ENCODE measurements around the gene NCF4. TPM values are rescaled to one million over a fixed set of nuclear protein-coding genes. Genes with fewer than 3 reads are reported as not detected.
A peak's percentile ranks its signal among the peaks of the same experiment; 100 is the strongest.

Gene NCF4
- polyA plus RNA-seq, 3 donors, result 206 to 249 (median 209) TPM

- peak overlapping the region in 1 of 2 donors; percentile 90 for H3K4me3 Mint-ChIP-seq
- H3K27me3 ChIP-seq (ENCODE audit: control insufficient read depth in 2 of 2, insufficient read depth in 2 of 2, low read length in 2 of 2), result peaks cover 57 to 86% of the 10 kb centered on the region in 2 donors
- peaks cover 4 to 14% of the 10 kb centered on the region in 2 donors for H3K36me3 Mint-ChIP-seq
- no peak overlapping the region for H3K4me3 ChIP-seq (replicated peaks in 1 of 3; ENCODE audit: low read depth in 2 of 3, low read length in 3 of 3)
- no peak for TF ChIP-seq CTCF (IDR thresholded peaks at IDR 0.05)
- no peaks in the 10 kb centered on the region for H4K20me1 ChIP-seq (ENCODE audit: insufficient read depth, low read length)
- peaks cover 3% of the 10 kb centered on the region for H3K4me1 Mint-ChIP-seq
- intact Hi-C loops (cut with micrococcal nuclease), result no loop called here
- H3K9me3 ChIP-seq (replicated peaks in 1 of 2; ENCODE audit: control insufficient read depth in 1 of 2, insufficient read depth in 1 of 2, low read length in 2 of 2), result peaks cover 45 to 50% of the 10 kb centered on the region in 2 donors
- no peak for DNase-seq
- 88% methylated on average over 10 of the region's 10 CpGs for WGBS (ENCODE audit: insufficient coverage)
- no peak overlapping the region for H3K27ac Mint-ChIP-seq
- H3K4me2 ChIP-seq (replicated peaks; ENCODE audit: extremely low read depth, low read length, poor library complexity, severe bottlenecking), result no peak overlapping the region
- peaks cover 24 to 53% (median 41%) of the 10 kb centered on the region in 7 donors for H3K9me3 Mint-ChIP-seq
- no peak overlapping the region for H3K9ac ChIP-seq (ENCODE audit: insufficient read depth, low read length, poor library complexity, severe bottlenecking)
- H3K27me3 Mint-ChIP-seq (ENCODE audit: low read depth in 3 of 3), result peaks cover 72 to 84% (median 75%) of the 10 kb centered on the region in 3 donors
- peaks cover 2% of the 10 kb centered on the region in 2 donors for H3K4me1 ChIP-seq (ENCODE audit: control insufficient read depth in 1 of 2, insufficient read depth in 2 of 2, low read length in 2 of 2)
- no peaks in the 10 kb centered on the region for H3K36me3 ChIP-seq (replicated peaks in 1 of 2; ENCODE audit: control insufficient read depth in 1 of 2, insufficient read depth in 2 of 2, low read length in 2 of 2)
- no peak overlapping the region for H2AFZ ChIP-seq (ENCODE audit: insufficient read depth, low read depth, low read length, poor library complexity, severe bottlenecking)
- no peaks in the 10 kb centered on the region for H3K79me2 ChIP-seq (ENCODE audit: insufficient read depth, low read length)
- H3K27ac ChIP-seq (ENCODE audit: low read depth in 1 of 2, low read length in 2 of 2), result no peak overlapping the region
Observed at GRCh38 chr22:36838119-36839030, 22.4 kb upstream of the NCF4 start.

GRCh38 chr22:36839356-36840073 is 21.3 kb upstream of the NCF4 start:
- Mint-ChIP-seq H3K27me3 (ENCODE audit: low read depth in 3 of 3) (peaks cover 73 to 86% (median 80%) of the 10 kb centered on the region in 3 donors), H3K9me3 (peaks cover 18 to 50% (median 35%) of the 10 kb centered on the region in 7 donors), H3K4me1 (peaks cover 2% of the 10 kb centered on the region), H3K4me3 (peak overlapping the region in 1 of 2 donors; percentile 90), H3K27ac (peak overlapping the region in 1 of 7 donors; percentile 39), H3K36me3 (peaks cover 4 to 7% of the 10 kb centered on the region in 2 donors)
- no peak overlapping the region for H3K4me3 ChIP-seq (replicated peaks in 1 of 3; ENCODE audit: low read depth in 2 of 3, low read length in 3 of 3)
- peak in 1 of 3 donors; percentile 37 for DNase-seq
- TF ChIP-seq CTCF (IDR thresholded peaks at IDR 0.05), result no peak
- no peaks in the 10 kb centered on the region for H3K4me1 ChIP-seq (ENCODE audit: control insufficient read depth in 1 of 2, insufficient read depth in 2 of 2, low read length in 2 of 2)
- no peaks in the 10 kb centered on the region for H4K20me1 ChIP-seq (ENCODE audit: insufficient read depth, low read length)
- H2AFZ ChIP-seq (ENCODE audit: insufficient read depth, low read depth, low read length, poor library complexity, severe bottlenecking), result no peak overlapping the region
- peaks cover 57 to 90% of the 10 kb centered on the region in 2 donors for H3K27me3 ChIP-seq (ENCODE audit: control insufficient read depth in 2 of 2, insufficient read depth in 2 of 2, low read length in 2 of 2)
- 100% methylated on average over 5 of the region's 10 CpGs for WGBS (ENCODE audit: insufficient coverage)
- H3K27ac ChIP-seq (ENCODE audit: low read depth in 1 of 2, low read length in 2 of 2), result no peak overlapping the region
- H3K79me2 ChIP-seq (ENCODE audit: insufficient read depth, low read length), result no peaks in the 10 kb centered on the region
- H3K4me2 ChIP-seq (replicated peaks; ENCODE audit: extremely low read depth, low read length, poor library complexity, severe bottlenecking), result no peak overlapping the region
- H3K9ac ChIP-seq (ENCODE audit: insufficient read depth, low read length, poor library complexity, severe bottlenecking), result no peak overlapping the region
- H3K9me3 ChIP-seq (replicated peaks in 1 of 2; ENCODE audit: control insufficient read depth in 1 of 2, insufficient read depth in 1 of 2, low read length in 2 of 2), result peaks cover 35 to 41% of the 10 kb centered on the region in 2 donors
- H3K36me3 ChIP-seq (replicated peaks in 1 of 2; ENCODE audit: control insufficient read depth in 1 of 2, insufficient read depth in 2 of 2, low read length in 2 of 2), result no peaks in the 10 kb centered on the region
- intact Hi-C loops (cut with micrococcal nuclease), result no loop called here

Data from CD14-positive monocyte (primary cell).